ENCODE results near the gene ASTL.

The ASTL gene

GRCh38 chr2:96093528-96093927, 44.8 kb downstream of the ASTL start:
- TF ChIP-seq CTCF (conservative IDR thresholded peaks at IDR 0.05; ENCODE audit: control insufficient read depth, insufficient read depth, low read depth, low read length), result no peak
- no peak for DNase-seq (ENCODE audit: low read depth)
- H3K4me3 ChIP-seq (ENCODE audit: control insufficient read depth, low read depth, low read length), result no peak overlapping the region

- no peak for TF ChIP-seq CTCF (conservative IDR thresholded peaks at IDR 0.05; ENCODE audit: control insufficient read depth, insufficient read depth, low read depth, low read length)
- no peak overlapping the region for H3K4me3 ChIP-seq (ENCODE audit: control insufficient read depth, low read depth, low read length)
- no peak for DNase-seq (ENCODE audit: low read depth)
Measured at GRCh38 chr2:96092951-96093350, 45.4 kb downstream of the ASTL start.

- TF ChIP-seq CTCF (conservative IDR thresholded peaks at IDR 0.05; ENCODE audit: control insufficient read depth, insufficient read depth, low read depth, low read length), result no peak
- no peak for DNase-seq (ENCODE audit: low read depth)
- no peak overlapping the region for H3K4me3 ChIP-seq (ENCODE audit: control insufficient read depth, low read depth, low read length)
Measured at GRCh38 chr2:96092573-96092877, 45.8 kb downstream of the ASTL start.

- no peak overlapping the region for H3K4me3 ChIP-seq (ENCODE audit: control insufficient read depth, low read depth, low read length)
- no peak for TF ChIP-seq CTCF (conservative IDR thresholded peaks at IDR 0.05; ENCODE audit: control insufficient read depth, insufficient read depth, low read depth, low read length)
Measured at GRCh38 chr2:96091711-96092572, 46.4 kb downstream of the ASTL start.

GRCh38 chr2:96091141-96091710, 47.1 kb downstream of the ASTL start:
- no peak for TF ChIP-seq CTCF (conservative IDR thresholded peaks at IDR 0.05; ENCODE audit: control insufficient read depth, insufficient read depth, low read depth, low read length)
- no peak overlapping the region for H3K4me3 ChIP-seq (ENCODE audit: control insufficient read depth, low read depth, low read length)
- no peak for DNase-seq (ENCODE audit: low read depth)

More at GRCh38 chr2:96091711-96092572, 46.4 kb downstream of the ASTL start:
- DNase-seq (ENCODE audit: low read depth), result no peak

GRCh38 chr2:96090196-96090926, 47.9 kb downstream of the ASTL start:
- TF ChIP-seq CTCF (conservative IDR thresholded peaks at IDR 0.05; ENCODE audit: control insufficient read depth, insufficient read depth, low read depth, low read length), result no peak
- H3K4me3 ChIP-seq (ENCODE audit: control insufficient read depth, low read depth, low read length), result no peak overlapping the region
- DNase-seq (ENCODE audit: low read depth), result peak; percentile 7
